Articular chondrocyte of knee joint (primary cell): ENCODE data around the gene MAPK6. TPM values are rescaled to one million over a fixed set of nuclear protein-coding genes. Genes with fewer than 3 reads are reported as not detected.

Source experiments
- total RNA-seq: library from RNA; depleted of rRNA; stranded (reverse); fragments of >200 nt; gene quantifications from 2 replicates; pipeline ENCODE4 v1.2.3, GENCODE V29; 2012

MAPK6 gene
- 95.9 and 103 TPM in 2 replicates for total RNA-seq

GRCh38 chr15:52018693-52019393, at the start of gene MAPK6:
MAPK6 (plus strand) TSS chr15:52019219; CDS start chr15:52046461, 27,242 bp downstream.

GRCh38 chr15:51971375-51972133, 47.5 kb upstream of the MAPK6 start, which contains the start of gene LEO1:
LEO1 (minus strand) TSS chr15:51971778; CDS start chr15:51971745, 33 bp downstream.

Other genes starting within 250 kb of the MAPK6 start
- 56.2 and 65.0 TPM in 2 replicates for gene TMOD3, start 189.6 kb upstream of the MAPK6 start, total RNA-seq
- 17.9 and 24.5 TPM in 2 replicates for gene LEO1, start 47.4 kb upstream of the MAPK6 start, total RNA-seq
- gene BCL2L10, start 93.6 kb downstream of the MAPK6 start, total RNA-seq = 0.13 and 0.43 TPM in 2 replicates
- gene GNB5, start 172.2 kb downstream of the MAPK6 start, total RNA-seq = 21.0 and 24.2 TPM in 2 replicates